COLO668 (cell line): ENCODE results near the gene GJB6.
A peak's percentile ranks its signal among the peaks of the same experiment; 100 is the strongest.
"Not testable (repeated sequence)": the region's sequence is repeated elsewhere in the genome, so short reads cannot be mapped to it uniquely, and the experiment has no call there.

ENCODE experiments used
- DNase-seq: peaks from one replicate; lab custom pipeline; 2025; ENCODE audit not compliant: unreplicated experiment; lab: John Stamatoyannopoulos, UW

The GJB6 gene

DNA sequence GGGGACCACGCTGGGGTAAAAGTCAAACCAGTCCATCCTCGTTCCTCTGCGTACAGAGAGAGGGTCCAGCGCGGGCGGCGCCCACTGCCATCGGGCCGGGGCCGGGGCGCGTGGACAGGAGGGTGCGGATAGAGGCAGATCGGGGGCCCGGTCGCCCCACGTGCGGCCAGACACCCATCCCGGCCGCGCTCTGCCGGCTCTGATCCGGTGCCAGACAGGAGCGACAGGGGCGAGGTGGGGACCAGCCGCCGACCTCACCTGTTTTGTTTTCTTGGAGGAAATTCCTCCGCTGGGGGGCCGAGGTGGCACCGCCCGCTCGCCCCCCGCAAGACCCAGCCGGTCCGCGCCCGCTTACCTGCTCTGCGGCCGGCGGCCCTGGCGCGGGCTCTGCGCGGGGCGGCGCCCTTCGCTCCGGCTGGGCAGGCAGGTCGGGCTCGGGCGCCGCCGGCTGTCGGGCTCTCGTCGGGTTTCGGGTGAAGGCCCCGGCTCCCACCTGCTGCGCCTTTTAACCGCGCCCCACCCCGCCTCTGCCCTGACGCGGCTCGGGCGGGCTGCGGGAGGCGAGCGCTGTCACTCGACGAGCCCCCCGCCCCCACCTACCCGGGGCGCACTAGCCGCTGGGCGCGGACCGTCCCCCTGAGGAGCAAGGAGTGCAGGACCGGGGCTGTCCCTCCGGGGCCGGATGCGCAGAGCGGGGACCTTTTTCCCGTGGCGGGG lies at the start of gene GJB6:
TSS of gene GJB6 (minus strand) at position 481 of the 717 bp plus-strand sequence. CDS start 8,839 bp downstream, outside the sequence.
- peak; percentile 32 for DNase-seq

- not testable (repeated sequence) for DNase-seq
Measured at GRCh38 chr13:20276901-20277300, 44.8 kb upstream of the GJB6 start.

GRCh38 chr13:20274466-20274865 lies 42.3 kb upstream of the GJB6 start:
- DNase-seq: no peak

GRCh38 chr13:20272588-20273171 lies 40.6 kb upstream of the GJB6 start:
- DNase-seq: no peak

- DNase-seq: no peak
Measured at GRCh38 chr13:20272104-20272503, 40.0 kb upstream of the GJB6 start.

- DNase-seq: no peak
Measured at GRCh38 chr13:20271441-20271840, 39.3 kb upstream of the GJB6 start.

DNA sequence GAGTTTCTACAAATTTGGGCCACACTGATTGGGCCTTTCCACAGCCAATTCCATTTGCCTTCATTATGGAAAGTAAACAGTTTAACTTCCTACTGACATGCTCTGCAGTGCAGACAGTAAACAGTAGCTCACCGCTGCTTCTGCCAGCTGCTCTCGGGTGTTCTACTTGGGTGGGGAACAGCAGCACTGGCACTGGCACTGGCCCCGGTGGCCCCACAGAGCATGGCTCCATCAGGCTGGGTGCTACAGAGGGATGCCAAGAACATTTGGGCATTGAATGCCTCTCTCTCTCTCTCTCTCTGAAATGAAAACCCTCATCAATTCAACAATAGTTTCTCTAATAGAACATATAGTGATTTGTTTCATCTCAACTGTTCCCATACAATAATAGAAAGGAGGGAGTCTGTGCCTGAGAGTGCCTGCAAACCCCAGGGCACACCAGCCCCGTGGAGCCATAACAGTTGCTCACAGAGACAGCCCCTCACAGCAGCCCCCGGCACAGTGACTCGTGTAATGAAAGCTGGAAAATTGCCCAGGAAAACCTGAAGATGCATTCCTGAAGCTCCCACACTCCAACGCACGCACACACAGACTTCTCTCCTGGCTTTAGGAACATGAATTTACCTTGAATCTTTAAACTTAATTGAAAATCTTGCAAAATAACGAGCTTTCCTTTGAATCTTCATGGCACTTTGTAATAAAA lies 38.2 kb upstream of the GJB6 start:
- DNase-seq: no peak

- no peak for DNase-seq
Measured at GRCh38 chr13:20264271-20265018, 32.3 kb upstream of the GJB6 start.

DNA sequence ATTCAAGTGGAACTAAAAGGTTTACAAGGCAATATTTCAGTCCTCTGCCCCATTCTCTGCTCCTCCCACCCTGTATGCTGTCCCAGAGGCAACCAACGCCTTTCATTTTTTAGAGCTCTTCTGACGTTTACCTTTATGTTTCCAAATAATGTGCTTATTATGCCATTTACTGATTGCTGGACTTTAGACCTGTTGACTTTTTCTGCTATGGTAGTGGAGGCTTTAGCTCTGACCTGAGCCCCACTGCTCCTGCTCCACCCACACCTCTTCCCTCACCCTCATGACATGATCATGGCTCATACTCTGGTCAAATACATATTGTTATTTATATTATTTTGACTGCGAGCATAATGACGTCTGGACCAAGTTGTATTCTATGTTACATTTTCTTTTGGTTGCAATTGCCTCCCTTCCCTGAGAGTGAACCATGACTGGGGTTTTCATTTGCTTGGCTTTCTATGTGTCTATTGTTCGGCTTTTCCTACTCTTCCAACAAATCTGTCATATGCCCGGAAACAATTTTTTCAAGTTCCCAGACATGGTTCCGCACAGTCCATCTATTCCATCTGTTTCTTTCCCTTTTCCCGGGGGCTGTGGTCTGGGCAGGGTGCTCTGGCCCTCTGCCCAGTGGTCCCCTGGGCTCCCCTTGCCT lies 31.4 kb upstream of the GJB6 start:
- no peak for DNase-seq

GRCh38 chr13:20258963-20259288 lies 26.8 kb upstream of the GJB6 start:
- DNase-seq: no peak

GRCh38 chr13:20258208-20258962 lies 26.3 kb upstream of the GJB6 start:
- peak; percentile 29 for DNase-seq

GRCh38 chr13:20254076-20254475 lies 22.0 kb upstream of the GJB6 start:
- no peak for DNase-seq

GRCh38 chr13:20249913-20250312 lies 17.8 kb upstream of the GJB6 start:
- no peak for DNase-seq

DNA sequence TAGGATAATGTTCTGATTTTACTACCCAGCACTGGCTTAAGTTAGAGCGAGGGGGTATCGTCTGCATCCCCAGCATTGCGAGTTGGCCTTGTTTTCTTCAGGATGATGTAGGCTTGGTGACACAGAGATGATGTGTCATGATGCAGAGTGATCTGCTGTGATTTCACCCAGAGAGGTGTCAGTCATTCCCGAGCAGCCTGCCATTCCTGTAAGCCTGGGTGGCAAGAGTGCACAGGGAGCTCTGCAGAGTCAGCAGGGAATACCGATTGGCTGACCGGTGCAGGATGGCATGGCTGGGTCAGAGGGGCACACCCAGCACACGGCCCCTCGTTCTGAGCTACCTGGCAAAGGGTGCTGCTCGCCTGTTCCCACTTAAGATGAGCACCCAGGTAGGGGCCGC lies 15.8 kb upstream of the GJB6 start:
- DNase-seq: no peak

DNA sequence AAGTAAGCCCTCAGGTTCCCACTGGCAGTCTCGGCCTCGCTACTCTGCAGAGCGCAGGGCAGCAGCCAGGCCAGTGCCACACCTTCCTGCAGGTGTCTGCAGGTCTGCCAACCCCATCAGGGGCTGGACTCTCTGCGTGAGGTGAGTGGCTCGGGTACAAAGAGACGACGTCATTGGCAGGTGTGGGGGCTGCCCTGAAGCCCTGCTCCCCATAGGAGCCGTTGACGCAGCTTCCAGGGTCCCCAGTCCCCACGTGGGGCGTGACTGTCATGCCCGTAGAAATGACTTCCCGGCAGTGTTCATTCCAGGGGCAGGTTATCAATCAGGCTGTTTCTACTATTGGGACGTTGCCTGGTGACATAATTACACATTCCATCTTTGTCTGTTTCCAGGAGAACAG lies 15.3 kb upstream of the GJB6 start:
- no peak for DNase-seq

- no peak for DNase-seq
Measured at GRCh38 chr13:20241593-20241992, 9.5 kb upstream of the GJB6 start.

DNA sequence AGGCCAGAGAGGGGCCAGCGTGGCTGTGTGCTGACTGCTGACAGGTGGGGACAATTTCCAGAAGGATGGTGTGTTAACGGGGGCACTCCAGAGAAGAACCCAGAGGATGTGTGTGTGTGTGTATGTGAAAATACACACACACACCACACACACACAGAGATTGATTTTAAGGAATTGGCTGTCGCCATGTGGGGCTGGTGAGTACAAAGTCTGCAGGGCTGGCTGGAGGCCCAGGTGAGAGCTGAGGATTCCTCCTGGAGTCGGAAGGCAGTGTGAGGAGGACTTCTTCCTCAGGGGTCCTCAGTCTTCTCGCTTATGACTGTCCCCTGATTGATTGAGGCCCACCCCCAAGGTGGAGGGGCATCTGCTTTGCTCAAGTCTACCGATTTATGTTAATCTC lies 7.6 kb upstream of the GJB6 start:
- no peak for DNase-seq

DNA sequence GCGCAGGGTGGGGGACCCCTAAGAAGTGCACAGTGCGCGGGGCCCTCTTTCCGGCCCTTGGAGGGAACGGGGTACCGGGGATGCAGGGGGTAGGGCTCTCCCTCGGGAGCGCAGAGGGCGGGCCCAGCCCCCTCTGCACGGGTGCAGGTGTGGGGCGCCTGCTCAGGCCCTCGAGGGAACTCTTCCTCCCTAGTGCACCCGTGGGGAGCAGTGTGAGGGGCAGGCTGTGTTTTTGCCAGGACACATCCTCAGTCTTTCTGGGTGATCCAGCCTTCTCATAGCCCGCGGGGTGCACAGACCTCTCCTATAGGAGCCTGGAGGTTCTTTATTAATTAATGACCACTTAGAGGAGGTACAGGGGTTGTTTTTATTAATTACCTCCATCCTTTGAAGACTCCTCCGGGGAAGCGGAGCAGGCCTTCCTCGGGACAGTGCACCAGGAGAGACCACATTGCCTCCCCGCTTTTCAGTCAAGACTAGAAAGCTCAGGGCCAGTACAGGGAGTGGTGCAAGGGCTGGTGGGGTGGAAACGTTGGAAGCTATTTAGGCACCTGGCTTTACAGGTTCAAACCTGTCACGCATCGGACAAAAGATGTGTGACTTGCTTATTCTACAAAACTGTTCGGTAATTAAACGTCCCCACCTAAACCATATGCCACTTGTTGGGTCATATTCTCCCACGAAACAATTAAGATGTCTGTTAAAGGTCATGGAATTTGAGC lies 598 bp upstream of the GJB6 start:
- no peak for DNase-seq

DNA sequence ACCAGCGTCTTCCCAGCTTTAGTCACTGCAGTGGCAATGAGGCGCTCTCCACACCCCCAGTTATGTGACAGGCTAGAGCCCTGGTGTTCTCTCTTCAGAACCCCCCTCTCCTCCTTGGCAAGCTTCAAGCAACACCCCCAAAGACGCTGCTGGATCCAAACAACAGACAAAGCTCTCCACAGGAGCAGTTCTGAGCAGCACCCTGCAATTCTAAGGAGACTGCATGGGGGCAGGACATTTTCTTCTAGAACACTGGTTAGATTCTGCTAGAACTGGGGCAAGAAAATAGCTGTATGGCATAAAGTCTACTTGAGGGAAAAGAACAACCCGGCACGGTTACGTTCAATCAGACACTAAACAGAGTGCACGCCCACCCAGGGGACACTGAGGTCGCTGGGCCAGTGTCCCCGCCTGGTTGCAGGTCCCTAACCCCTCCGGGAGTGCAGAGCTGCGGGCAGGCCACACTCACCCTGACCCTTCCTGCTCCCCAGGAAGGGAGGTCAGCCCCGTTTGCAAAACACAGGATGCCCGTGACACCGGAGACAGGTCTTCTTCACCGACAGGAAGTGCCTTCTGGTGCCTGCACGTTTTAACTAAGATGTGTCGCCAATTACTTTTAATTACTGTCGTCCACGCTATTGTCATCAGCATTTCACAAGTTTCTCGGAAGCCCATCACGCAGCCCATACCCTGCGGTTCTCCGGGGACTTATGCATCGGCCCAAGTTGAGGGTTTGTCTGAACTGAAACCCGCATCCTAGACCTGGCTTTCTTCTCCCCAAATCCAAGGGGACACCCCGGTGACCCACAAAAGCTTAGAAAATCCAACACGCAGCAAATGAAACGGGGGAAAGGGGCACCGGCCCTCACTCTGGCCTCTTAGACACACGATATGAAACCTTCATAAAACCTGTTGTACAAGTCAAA lies 943 bp downstream of the GJB6 start:
- DNase-seq: no peak
